AG09309 (cell line): Measurements from ENCODE around the gene BEST3.

Experiments
- DNase-seq: peaks from one replicate; pipeline ENCODE4 v3.0.0-alpha.2; 2010; ENCODE audit warnings: low read depth
- H3K4me3 ChIP-seq: 2 replicates; pipeline ENCODE4 v1.5.1; 2011; ENCODE audit warnings: mild to moderate bottlenecking, low read depth, low read length, moderate library complexity; ENCODE audit not compliant: control insufficient read depth
- TF ChIP-seq, protein P1 (sequence below): IDR thresholded peaks from 2 replicates; pipeline ENCODE4 v1.5.1; 2011; ENCODE audit warnings: mild to moderate bottlenecking, low read depth, low read length, inconsistent platforms; ENCODE audit not compliant: insufficient read depth, control insufficient read depth; ENCODE audit errors: missing control alignments

Gene BEST3

DNA sequence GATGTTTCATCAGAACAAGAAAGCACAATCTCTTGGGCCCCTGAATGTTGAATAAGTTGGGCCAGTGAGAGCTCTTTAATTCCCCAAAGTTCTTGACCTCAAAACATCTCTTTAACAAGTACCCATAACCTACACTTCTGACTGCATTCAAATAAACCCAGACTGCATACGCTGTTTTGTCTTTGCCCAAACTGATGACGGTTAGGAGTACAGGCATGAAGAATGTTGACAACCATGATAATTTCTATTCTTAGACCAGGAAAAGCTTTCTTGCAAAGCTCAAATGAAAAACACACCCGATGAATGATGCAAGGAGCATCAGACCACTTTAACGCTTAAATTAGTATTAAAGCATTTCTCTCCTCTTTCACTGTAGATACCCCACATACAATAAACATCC lies 27.8 kb upstream of the BEST3 start:
- H3K4me3 ChIP-seq, result no peak overlapping the region
- TF ChIP-seq, protein P1, sequence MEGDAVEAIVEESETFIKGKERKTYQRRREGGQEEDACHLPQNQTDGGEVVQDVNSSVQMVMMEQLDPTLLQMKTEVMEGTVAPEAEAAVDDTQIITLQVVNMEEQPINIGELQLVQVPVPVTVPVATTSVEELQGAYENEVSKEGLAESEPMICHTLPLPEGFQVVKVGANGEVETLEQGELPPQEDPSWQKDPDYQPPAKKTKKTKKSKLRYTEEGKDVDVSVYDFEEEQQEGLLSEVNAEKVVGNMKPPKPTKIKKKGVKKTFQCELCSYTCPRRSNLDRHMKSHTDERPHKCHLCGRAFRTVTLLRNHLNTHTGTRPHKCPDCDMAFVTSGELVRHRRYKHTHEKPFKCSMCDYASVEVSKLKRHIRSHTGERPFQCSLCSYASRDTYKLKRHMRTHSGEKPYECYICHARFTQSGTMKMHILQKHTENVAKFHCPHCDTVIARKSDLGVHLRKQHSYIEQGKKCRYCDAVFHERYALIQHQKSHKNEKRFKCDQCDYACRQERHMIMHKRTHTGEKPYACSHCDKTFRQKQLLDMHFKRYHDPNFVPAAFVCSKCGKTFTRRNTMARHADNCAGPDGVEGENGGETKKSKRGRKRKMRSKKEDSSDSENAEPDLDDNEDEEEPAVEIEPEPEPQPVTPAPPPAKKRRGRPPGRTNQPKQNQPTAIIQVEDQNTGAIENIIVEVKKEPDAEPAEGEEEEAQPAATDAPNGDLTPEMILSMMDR, result no peak
- no peak for DNase-seq

GRCh38 chr12:69720750-69721149 lies 21.6 kb upstream of the BEST3 start:
- no peak for DNase-seq
- TF ChIP-seq, protein P1, result no peak
- H3K4me3 ChIP-seq, result no peak overlapping the region

GRCh38 chr12:69719336-69720316 lies 20.5 kb upstream of the BEST3 start:
- DNase-seq, result no peak
- H3K4me3 ChIP-seq, result no peak overlapping the region
- TF ChIP-seq, protein P1, result no peak

DNA sequence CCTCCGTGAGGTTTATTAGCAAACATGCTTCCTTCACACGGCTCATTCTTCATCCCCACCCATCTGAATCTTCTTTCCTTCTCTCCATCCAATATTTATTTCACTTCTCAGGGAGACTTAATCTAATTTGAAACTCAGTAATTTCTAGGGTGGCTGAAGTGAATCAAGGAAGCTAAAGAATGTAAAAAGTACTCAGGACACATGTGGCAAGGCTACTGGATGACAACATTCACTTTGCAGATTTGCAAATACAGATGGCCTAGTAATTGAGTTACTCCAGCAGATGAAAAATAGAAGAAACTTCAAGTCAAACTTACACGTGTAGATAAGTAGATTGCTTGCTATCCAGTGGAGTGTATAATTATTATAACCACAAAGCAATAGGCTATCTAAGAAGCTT lies 15.4 kb upstream of the BEST3 start:
- DNase-seq, result no peak
- TF ChIP-seq, protein P1, result no peak
- no peak overlapping the region for H3K4me3 ChIP-seq

DNA sequence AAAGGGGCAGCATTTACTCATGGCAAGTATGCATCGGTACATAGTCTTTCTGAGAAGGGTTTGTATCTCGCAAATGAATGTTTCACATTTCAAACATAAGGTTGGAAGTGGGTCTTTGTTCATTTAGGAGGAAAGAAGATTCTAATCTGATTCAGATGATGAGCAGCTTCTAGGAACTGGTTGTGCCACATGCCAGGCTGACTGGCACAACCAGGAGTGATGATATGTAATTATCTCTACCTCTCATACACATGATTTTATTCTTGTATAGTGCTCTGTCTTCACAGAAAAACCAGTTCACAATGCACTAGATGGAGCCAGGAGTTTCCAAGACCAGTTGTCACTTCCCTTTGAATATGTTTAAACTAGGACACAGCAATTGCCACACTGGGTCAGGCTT lies 13.7 kb upstream of the BEST3 start:
- TF ChIP-seq, protein P1, result no peak
- no peak overlapping the region for H3K4me3 ChIP-seq
- DNase-seq, result no peak

DNA sequence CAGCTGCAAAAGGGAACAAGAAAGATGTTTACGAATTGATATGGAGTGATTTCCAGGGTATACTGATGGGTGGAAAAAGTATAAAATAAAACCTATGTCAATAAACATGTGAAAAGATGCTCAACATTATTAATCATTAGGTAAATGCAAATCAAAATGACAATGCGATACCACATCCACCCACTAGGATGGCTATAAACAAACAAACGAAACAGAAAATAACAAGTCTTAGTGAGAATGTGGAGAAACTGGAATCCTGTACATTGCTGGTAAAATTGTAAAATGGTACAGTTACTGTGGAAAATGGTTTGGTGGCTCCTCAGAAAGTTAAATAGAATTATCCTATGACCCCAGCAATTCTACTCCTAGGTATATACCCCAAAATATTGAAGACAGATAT lies 9.5 kb upstream of the BEST3 start:
- TF ChIP-seq, protein P1, result no peak

DNA sequence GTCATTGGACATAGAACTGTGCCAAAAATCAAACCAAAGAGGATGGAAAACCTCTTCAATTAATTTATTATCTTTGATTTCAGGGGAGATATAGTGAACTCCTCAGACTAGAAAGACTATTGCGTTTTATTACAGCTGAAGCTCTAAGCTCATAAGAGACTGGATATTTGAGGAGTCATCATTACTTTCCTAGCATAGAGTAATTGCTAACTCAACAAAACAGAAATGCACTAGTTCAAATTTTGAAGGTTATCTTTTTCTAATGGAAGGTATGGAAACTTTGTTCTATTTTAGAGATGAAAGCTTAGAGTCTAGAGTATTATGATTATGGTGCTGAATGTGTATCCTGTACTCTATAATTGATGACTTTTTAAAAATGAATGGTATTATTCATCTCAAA lies 5.3 kb upstream of the BEST3 start:
- H3K4me3 ChIP-seq, result no peak overlapping the region
- TF ChIP-seq, protein P1, result no peak
- no peak for DNase-seq

More for the DNA sequence above, 9.5 kb upstream of the BEST3 start:
- DNase-seq, result no peak
- H3K4me3 ChIP-seq, result no peak overlapping the region
